AG09319 (cell line): ENCODE data around the gene SPATA45.

Source experiments
- DNase-seq: peaks from one replicate; pipeline ENCODE4 v3.0.0-alpha.2; 2010; ENCODE audit warnings: low read depth; ENCODE audit errors: extremely low read depth
- TF ChIP-seq, protein P1 (sequence below): IDR thresholded peaks from 2 replicates; pipeline ENCODE4 v1.5.1; 2011; ENCODE audit warnings: low read depth, mild to moderate bottlenecking, inconsistent platforms, low read length, moderate library complexity

SPATA45 gene

DNA sequence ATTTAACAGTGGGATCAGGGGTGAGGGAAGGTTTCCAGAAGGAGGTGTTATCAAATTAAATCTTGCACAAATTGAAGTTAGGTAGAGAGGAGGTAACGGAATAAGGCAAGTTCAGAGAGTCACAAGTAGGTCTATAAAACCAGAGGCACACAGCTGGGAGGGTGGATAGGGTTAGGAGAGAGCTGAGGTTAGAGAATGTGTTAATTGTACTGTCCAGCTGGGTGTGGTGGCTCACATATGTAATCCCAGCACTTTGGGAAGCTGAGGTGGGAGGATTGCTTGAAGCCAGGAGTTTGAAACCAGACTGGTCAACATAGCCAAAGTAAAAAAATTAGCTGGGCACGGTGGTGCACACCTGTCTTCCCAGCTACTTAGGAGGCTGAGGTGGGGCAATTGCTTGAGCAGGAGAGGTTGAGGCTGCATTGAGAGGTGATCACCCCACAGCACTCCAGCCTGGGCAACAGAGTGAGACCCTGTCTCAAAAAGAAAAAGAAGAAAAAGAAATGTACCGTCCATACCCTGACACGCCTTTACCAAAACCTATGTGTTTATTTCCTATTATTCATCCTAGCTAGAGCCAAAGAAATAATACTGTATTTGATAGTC, 20.2 kb downstream of the SPATA45 start:
- TF ChIP-seq, protein P1, sequence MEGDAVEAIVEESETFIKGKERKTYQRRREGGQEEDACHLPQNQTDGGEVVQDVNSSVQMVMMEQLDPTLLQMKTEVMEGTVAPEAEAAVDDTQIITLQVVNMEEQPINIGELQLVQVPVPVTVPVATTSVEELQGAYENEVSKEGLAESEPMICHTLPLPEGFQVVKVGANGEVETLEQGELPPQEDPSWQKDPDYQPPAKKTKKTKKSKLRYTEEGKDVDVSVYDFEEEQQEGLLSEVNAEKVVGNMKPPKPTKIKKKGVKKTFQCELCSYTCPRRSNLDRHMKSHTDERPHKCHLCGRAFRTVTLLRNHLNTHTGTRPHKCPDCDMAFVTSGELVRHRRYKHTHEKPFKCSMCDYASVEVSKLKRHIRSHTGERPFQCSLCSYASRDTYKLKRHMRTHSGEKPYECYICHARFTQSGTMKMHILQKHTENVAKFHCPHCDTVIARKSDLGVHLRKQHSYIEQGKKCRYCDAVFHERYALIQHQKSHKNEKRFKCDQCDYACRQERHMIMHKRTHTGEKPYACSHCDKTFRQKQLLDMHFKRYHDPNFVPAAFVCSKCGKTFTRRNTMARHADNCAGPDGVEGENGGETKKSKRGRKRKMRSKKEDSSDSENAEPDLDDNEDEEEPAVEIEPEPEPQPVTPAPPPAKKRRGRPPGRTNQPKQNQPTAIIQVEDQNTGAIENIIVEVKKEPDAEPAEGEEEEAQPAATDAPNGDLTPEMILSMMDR = no peak

DNA sequence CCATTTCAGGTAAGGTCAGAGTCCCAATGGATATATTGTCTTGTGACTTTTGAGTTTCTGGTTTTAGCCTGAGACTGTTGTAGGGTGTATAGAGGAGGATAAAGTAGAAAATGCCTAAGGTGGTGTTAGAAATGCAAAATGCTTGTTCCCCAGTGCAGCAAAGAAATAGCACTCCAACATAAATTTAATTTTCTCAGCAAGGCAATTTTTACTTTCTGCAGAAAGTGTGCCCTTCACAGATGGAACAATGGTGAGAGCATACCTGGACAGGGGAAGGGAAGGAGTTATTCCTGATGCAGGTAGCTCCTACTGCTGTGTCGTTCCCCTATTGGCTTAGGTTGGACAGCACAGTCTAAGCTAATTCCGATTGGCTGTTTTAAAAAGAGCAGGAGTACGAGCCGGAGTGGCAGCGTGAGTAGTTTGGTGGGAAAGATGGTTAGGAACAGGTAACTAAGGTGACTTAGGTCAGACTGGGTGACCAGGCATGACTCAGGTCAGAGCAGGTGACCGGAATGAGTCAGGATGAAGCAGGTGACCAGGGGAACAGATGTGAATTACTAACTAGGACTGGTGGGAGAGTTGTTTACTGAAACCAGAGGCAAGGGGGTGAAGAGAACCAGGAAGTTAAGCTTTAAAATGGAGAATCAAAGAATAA, 21.5 kb downstream of the SPATA45 start:
- DNase-seq = no peak

More for the DNA sequence above, 20.2 kb downstream of the SPATA45 start:
- no peak for DNase-seq

DNA sequence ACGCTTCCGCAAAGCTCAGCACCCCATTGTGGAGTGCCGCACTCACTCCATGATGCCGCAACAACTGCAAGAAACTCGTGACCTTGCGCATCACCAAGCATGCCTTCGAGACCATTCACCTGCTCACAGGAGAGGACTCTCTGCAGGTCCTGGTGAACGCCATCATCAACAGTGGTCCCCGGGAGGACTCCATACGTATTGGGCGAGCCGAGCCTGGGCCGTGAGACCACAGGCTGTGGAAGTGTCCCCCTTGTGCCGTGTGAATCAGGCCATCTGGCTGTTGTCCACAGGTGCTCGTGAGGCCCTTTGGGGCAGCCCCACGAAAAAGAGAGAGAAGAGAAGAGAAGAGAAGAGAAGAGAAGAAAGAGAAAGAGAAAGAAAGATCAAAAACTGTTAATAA, 23.2 kb downstream of the SPATA45 start:
- DNase-seq = no peak
- TF ChIP-seq, protein P1 = no peak

More for the DNA sequence above, 21.5 kb downstream of the SPATA45 start:
- TF ChIP-seq, protein P1 = no peak

DNA sequence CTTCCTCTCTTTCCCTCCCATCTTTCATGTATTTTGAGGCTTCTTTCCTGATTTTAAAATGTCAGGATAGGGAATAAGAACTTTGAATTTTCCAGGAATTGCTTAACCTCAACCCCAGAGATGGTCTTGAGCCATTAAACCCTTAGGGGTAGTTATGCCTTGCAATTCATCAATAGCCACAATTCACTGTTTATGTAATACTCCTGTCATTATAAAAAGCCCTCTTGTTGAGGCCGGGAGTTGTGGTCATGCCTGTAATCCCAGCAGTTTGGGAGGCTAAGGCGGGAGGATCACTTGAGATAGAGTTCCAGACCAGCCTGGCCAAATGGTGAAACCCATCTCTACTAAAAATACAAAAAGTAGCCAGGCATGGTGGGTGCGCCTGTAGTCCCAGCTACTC, 24.5 kb downstream of the SPATA45 start:
- TF ChIP-seq, protein P1 = no peak
- DNase-seq = no peak

DNA sequence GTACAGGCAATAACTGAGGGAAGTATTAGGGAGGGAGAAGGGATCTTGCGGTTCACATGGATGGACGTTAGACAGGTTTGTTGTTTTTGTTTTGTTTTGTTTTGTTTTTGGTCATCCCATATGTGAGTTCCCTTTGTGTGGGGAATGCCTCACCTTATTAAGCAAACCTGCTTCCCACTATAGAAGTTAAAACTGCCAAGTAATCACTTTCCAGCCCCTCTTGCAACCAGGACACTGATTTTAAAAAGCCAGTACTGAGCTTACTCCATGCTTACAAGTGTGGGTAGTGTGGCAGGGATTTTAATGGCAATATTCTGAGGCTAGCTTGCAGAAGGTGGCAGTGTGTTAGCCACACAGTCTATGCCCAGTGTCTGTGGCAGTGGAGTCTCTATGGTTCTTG, 26.5 kb downstream of the SPATA45 start:
- DNase-seq = no peak
- TF ChIP-seq, protein P1 = no peak

DNA sequence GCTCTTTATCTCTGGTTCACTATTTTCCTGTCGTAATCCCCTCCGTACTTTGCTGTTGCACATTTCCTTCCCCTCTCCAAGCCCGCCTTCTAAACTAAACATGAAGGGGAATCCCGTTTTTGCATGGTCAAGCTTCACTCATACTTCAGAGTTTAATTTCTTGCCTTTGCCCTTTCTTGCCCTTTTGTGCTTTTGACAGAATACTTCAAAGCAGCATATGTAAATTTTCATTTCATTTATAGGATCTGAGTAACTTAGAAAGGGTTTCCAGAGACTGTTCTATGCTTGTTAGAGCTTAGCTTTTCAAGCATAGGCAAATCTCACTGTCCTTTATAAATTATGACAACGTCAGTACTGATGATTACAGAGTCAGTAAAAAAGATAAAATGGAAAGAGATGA, 27.7 kb downstream of the SPATA45 start:
- DNase-seq = no peak
- TF ChIP-seq, protein P1 = no peak

DNA sequence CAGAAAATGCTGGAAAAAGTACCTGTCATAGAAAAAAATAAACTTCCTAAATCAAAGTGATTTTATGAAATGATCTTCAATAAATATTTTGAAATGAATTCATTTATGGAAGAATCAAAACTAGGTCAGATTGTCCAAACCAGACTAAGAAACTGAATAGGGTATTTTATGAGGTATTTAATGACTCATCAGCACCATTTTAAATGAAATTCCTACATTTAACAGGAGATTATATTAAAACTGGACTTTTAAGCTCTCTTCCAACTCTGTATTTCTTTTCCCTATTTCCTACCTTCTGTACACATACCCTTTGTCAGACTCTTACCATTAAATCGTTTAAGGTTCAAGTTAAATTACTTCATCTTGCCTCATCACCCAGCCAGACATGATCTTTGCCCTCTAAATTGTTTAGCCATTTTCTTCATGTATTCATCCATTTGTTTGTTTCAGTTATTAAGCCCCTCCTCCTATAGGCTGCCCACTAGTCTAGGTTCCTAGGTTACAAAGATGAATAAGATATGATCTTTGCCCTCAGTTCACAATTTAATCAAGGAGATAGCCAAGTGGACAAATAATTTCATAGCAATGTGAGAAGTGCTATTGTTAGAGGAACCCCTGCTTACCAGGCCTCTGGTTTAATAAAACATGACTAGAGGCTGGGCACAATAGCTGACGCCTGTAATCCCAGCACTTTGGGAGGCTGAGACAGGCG, 30.7 kb downstream of the SPATA45 start:
- TF ChIP-seq, protein P1 = no peak
- no peak for DNase-seq
